Chondrocyte (in vitro differentiated cells): ENCODE results near the gene PRKRIP1. TPM values are rescaled to one million over a fixed set of nuclear protein-coding genes. Genes with fewer than 3 reads are reported as not detected.

Experiments
- DNase-seq: peaks from one replicate; pipeline ENCODE4 v3.0.0; 2021; ENCODE audit warnings: mixed read lengths, low spot score
- H3K27ac Mint-ChIP-seq: one replicate; pipeline ENCODE4 v1.8.0; 2021; ENCODE audit warnings: mild to moderate bottlenecking, moderate library complexity, mixed read lengths; ENCODE audit not compliant: unreplicated experiment
- H3K27me3 Mint-ChIP-seq: 2 replicates; pipeline ENCODE4 v1.8.0; 2021; ENCODE audit warnings: low read depth, mixed read lengths
- H3K36me3 Mint-ChIP-seq: 2 replicates; pipeline ENCODE4 v1.8.0; 2021; ENCODE audit warnings: low read depth, mixed read lengths
- H3K4me1 Mint-ChIP-seq: 2 replicates; pipeline ENCODE4 v1.8.0; 2021; ENCODE audit warnings: low read depth, mild to moderate bottlenecking, mixed read lengths
- H3K4me3 Mint-ChIP-seq: one replicate; pipeline ENCODE4 v1.8.0; 2021; ENCODE audit warnings: mild to moderate bottlenecking, moderate library complexity, mixed read lengths; ENCODE audit not compliant: unreplicated experiment
- H3K9me3 Mint-ChIP-seq: 2 replicates; pipeline ENCODE4 v1.8.0; 2021; ENCODE audit warnings: low read depth, mixed read lengths
- CTCF ChIP-seq: fragments of 200-600 bp; sonication (generic); IDR thresholded peaks from 2 replicates; pipeline ENCODE4 v1.5.0; 2021; ENCODE audit warnings: antibody characterized with exemption, mild to moderate bottlenecking, moderate library complexity
- total RNA-seq: library from RNA; stranded (reverse); gene quantifications from 3 replicates; pipeline ENCODE4 v1.2.1, GENCODE V29; 2021

The PRKRIP1 gene
- total RNA-seq, 1 donor from 2014 or later: 25.5 TPM

GRCh38 chr7:102429141-102429899 lies 33.2 kb downstream of the PRKRIP1 start:
- H3K27me3 Mint-ChIP-seq: no peaks in the 10 kb centered on the region
- peak overlapping the region; percentile 77 for H3K27ac Mint-ChIP-seq
- H3K9me3 Mint-ChIP-seq: no peaks in the 10 kb centered on the region
- H3K4me1 Mint-ChIP-seq: peaks cover 25% of the 10 kb centered on the region
- H3K4me3 Mint-ChIP-seq: no peak overlapping the region
- no peak for TF ChIP-seq CTCF
- peaks cover 18% of the 10 kb centered on the region for H3K36me3 Mint-ChIP-seq
- no peak for DNase-seq

- no peaks in the 10 kb centered on the region for H3K27me3 Mint-ChIP-seq
- peak overlapping the region; percentile 70 for H3K4me3 Mint-ChIP-seq
- no peak for TF ChIP-seq CTCF
- H3K9me3 Mint-ChIP-seq: no peaks in the 10 kb centered on the region
- peak overlapping the region; percentile 81 for H3K27ac Mint-ChIP-seq
- DNase-seq: no peak
- H3K4me1 Mint-ChIP-seq: peaks cover 31% of the 10 kb centered on the region
- peaks cover 6% of the 10 kb centered on the region for H3K36me3 Mint-ChIP-seq
These were observed 35.6 kb downstream of the PRKRIP1 start for GRCh38 chr7:102431617-102432298.

GRCh38 chr7:102432442-102433218 lies 36.5 kb downstream of the PRKRIP1 start:
- Mint-ChIP-seq H3K9me3 (no peaks in the 10 kb centered on the region), H3K27ac (peak overlapping the region; percentile 81), H3K4me3 (peak overlapping the region; percentile 70), H3K4me1 (peaks cover 31% of the 10 kb centered on the region), H3K36me3 (peaks cover 5% of the 10 kb centered on the region), H3K27me3 (no peaks in the 10 kb centered on the region)
- no peak for DNase-seq
- no peak for TF ChIP-seq CTCF

- Mint-ChIP-seq H3K36me3 (peaks cover 5% of the 10 kb centered on the region), H3K9me3 (no peaks in the 10 kb centered on the region), H3K4me1 (peaks cover 31% of the 10 kb centered on the region), H3K4me3 (peak within 1 kb of the TSS; percentile 78), H3K27me3 (no peaks in the 10 kb centered on the region), H3K27ac (peak within 1 kb of the TSS; percentile 81)
- TF ChIP-seq CTCF: peak; percentile 12
- no peak for DNase-seq
These were observed 37.3 kb downstream of the PRKRIP1 start, which contains the start of gene ORAI2 for GRCh38 chr7:102433219-102434038. Gene ORAI2 (plus strand): TSS chr7:102433575. CDS start chr7:102438957, 5,382 bp downstream.
